Suprapubic skin (tissue), 3 donors: ENCODE data around the gene INSYN2B.

Experiments
- POLR2AphosphoS5 ChIP-seq, 3 donors: sonication (generic); formaldehyde crosslinking; IDR thresholded peaks; one replicate each; pipeline ENCODE4 v1.6.1; 2017; ENCODE audit warnings: antibody characterized with exemption in 3 of 3
- TF ChIP-seq, protein P1 (sequence below), 2 donors: fragments of 200-600 bp in 1 of 2; fragments of 450-650 bp in 1 of 2; sonication (generic) in 1 of 2; IDR thresholded peaks; one replicate each; pipeline ENCODE4 v1.5.1; 2016 to 2019; ENCODE audit warnings: antibody characterized with exemption in 2 of 2, mild to moderate bottlenecking in 1 of 2, moderate library complexity in 1 of 2

DNA sequence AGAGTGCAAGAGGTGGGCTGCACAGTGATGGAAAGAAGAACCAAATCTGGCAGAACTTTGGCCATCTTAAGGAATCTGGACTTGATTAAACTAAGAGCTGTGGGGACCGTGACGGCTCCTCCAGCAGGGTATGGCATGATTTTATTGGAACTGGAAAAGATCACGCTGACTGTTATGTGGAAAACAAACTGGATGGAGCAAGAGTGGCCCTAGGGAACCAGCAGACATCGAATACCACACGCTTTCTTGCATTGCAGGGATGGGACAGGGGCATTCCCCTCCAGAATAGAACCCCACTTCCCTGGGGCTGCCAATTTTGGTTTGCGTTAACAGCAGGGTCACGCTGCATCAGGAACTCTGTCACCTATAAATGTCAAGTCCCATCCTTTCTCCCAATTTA, 38.8 kb downstream of the INSYN2B start:
- TF ChIP-seq, protein P1, sequence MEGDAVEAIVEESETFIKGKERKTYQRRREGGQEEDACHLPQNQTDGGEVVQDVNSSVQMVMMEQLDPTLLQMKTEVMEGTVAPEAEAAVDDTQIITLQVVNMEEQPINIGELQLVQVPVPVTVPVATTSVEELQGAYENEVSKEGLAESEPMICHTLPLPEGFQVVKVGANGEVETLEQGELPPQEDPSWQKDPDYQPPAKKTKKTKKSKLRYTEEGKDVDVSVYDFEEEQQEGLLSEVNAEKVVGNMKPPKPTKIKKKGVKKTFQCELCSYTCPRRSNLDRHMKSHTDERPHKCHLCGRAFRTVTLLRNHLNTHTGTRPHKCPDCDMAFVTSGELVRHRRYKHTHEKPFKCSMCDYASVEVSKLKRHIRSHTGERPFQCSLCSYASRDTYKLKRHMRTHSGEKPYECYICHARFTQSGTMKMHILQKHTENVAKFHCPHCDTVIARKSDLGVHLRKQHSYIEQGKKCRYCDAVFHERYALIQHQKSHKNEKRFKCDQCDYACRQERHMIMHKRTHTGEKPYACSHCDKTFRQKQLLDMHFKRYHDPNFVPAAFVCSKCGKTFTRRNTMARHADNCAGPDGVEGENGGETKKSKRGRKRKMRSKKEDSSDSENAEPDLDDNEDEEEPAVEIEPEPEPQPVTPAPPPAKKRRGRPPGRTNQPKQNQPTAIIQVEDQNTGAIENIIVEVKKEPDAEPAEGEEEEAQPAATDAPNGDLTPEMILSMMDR (IDR thresholded peaks at IDR 0.05), result no peak
- no peak for TF ChIP-seq POLR2AphosphoS5 (IDR thresholded peaks at IDR 0.05)
